Measurements from ENCODE around the gene ITGA11. TPM values are rescaled to one million over a fixed set of nuclear protein-coding genes. Genes with fewer than 3 reads are reported as not detected.
A peak's percentile ranks its signal among the peaks of the same experiment; 100 is the strongest.

Gene ITGA11
- total RNA-seq, 1 donor from 2014 or later: 193 TPM

- Histone ChIP-seq H2AFZ (ENCODE audit: low read depth, low read length) (no peak overlapping the region), H3K27ac (ENCODE audit: low read depth, low read length) (no peak overlapping the region), H3K4me2 (ENCODE audit: low read length) (no peak overlapping the region), H3K79me2 (ENCODE audit: insufficient read depth, low read length) (no peaks in the 10 kb centered on the region), H3K4me3 (ENCODE audit: insufficient read depth, low read depth, low read length) (no peak overlapping the region), H4K20me1 (ENCODE audit: insufficient read depth, low read length) (no peaks in the 10 kb centered on the region), H3K9ac (ENCODE audit: low read length) (no peak overlapping the region), H3K36me3 (ENCODE audit: insufficient read depth, low read length) (no peaks in the 10 kb centered on the region), H3K9me3 (ENCODE audit: insufficient read depth, low read depth, low read length) (no peaks in the 10 kb centered on the region), H3K4me1 (ENCODE audit: insufficient read depth, low read length) (peaks cover 9% of the 10 kb centered on the region), H3K27me3 (ENCODE audit: insufficient read depth, low read length) (peaks cover 2% of the 10 kb centered on the region)
- Mint-ChIP-seq H3K27me3 (ENCODE audit: low read depth, unreplicated experiment) (peaks cover 5% of the 10 kb centered on the region), H3K27ac (ENCODE audit: unreplicated experiment) (no peak overlapping the region), H3K9me3 (ENCODE audit: unreplicated experiment) (peaks cover 4% of the 10 kb centered on the region), H3K4me1 (ENCODE audit: low read depth, unreplicated experiment) (no peaks in the 10 kb centered on the region), H3K4me3 (ENCODE audit: unreplicated experiment) (no peak overlapping the region), H3K36me3 (ENCODE audit: low read depth, unreplicated experiment) (no peaks in the 10 kb centered on the region)
- TF ChIP-seq CTCF (IDR thresholded peaks at IDR 0.05; ENCODE audit: insufficient read depth, low read depth, low read length) (peak; percentile 94), EZH2 (IDR thresholded peaks at IDR 0.05; ENCODE audit: insufficient read depth, low read length) (no peak)
- FAIRE-seq (peak; percentile 82), DNase-seq (ENCODE audit: low read depth) (peak; percentile 69)
Measured at GRCh38 chr15:68252925-68253534, 178.9 kb downstream of the ITGA11 start.

GRCh38 chr15:68249058-68249713, 182.8 kb downstream of the ITGA11 start:
- Histone ChIP-seq H3K4me2 (ENCODE audit: low read length) (no peak overlapping the region), H3K9me3 (ENCODE audit: insufficient read depth, low read depth, low read length) (no peaks in the 10 kb centered on the region), H2AFZ (ENCODE audit: low read depth, low read length) (no peak overlapping the region), H3K4me1 (ENCODE audit: insufficient read depth, low read length) (no peaks in the 10 kb centered on the region), H3K4me3 (ENCODE audit: insufficient read depth, low read depth, low read length) (no peak overlapping the region), H3K9ac (ENCODE audit: low read length) (no peak overlapping the region), H3K79me2 (ENCODE audit: insufficient read depth, low read length) (no peaks in the 10 kb centered on the region), H4K20me1 (ENCODE audit: insufficient read depth, low read length) (no peaks in the 10 kb centered on the region), H3K36me3 (ENCODE audit: insufficient read depth, low read length) (no peaks in the 10 kb centered on the region), H3K27me3 (ENCODE audit: insufficient read depth, low read length) (no peaks in the 10 kb centered on the region), H3K27ac (ENCODE audit: low read depth, low read length) (no peak overlapping the region)
- TF ChIP-seq EZH2 (IDR thresholded peaks at IDR 0.05; ENCODE audit: insufficient read depth, low read length) (no peak), CTCF (IDR thresholded peaks at IDR 0.05; ENCODE audit: insufficient read depth, low read depth, low read length) (no peak)
- H3K27ac Mint-ChIP-seq (ENCODE audit: unreplicated experiment): no peak overlapping the region
- FAIRE-seq (peak; percentile 37), DNase-seq (ENCODE audit: low read depth) (no peak)
- H3K36me3 Mint-ChIP-seq (ENCODE audit: low read depth, unreplicated experiment): no peaks in the 10 kb centered on the region
- no peaks in the 10 kb centered on the region for H3K4me1 Mint-ChIP-seq (ENCODE audit: low read depth, unreplicated experiment)
- no peaks in the 10 kb centered on the region for H3K27me3 Mint-ChIP-seq (ENCODE audit: low read depth, unreplicated experiment)
- H3K4me3 Mint-ChIP-seq (ENCODE audit: unreplicated experiment): no peak overlapping the region
- peaks cover 8% of the 10 kb centered on the region for H3K9me3 Mint-ChIP-seq (ENCODE audit: unreplicated experiment)

Other genes with a start within 250 kb of the ITGA11 start
- gene CALML4, start 226.8 kb downstream of the ITGA11 start, total RNA-seq: 0.26 and 0.91 TPM in 2 replicates
- gene CLN6, start 202.4 kb downstream of the ITGA11 start, total RNA-seq: 15.4 and 19.0 TPM in 2 replicates
- gene FEM1B, start 154.4 kb downstream of the ITGA11 start, total RNA-seq: 38.6 and 49.5 TPM in 2 replicates
- 6.2 and 7.4 TPM in 2 replicates for gene CORO2B, start 146.8 kb upstream of the ITGA11 start, total RNA-seq